MCF 10A (cell line): ENCODE results near the gene PDE6H. TPM values are rescaled to one million over a fixed set of nuclear protein-coding genes. Genes with fewer than 3 reads are reported as not detected.

Source experiments
- BruUV-seq: library from RNA; stranded (reverse); fragments of 400-500 nt; replicated peaks from 2 replicates; lab custom pipeline; 2021; lab: Mats Ljungman, UMichigan
- CTCF ChIA-PET: fragments of 300-600 bp; sonication (Branson Sonifier 250); formaldehyde crosslinking; extraction: SDS; loops from one replicate; lab custom pipeline; 2021; ENCODE audit warnings: antibody characterized with exemption, inconsistent platforms; lab: Yijun Ruan, JAX
- POLR2A ChIA-PET: fragments of 300-600, 350-650 bp; sonication (Branson Sonifier 250); formaldehyde crosslinking; extraction: SDS; loops from one replicate; lab custom pipeline; 2020; ENCODE audit warnings: antibody characterized with exemption, inconsistent platforms; lab: Yijun Ruan, JAX
- DNase-seq: peaks from one replicate; pipeline ENCODE4 v3.0.0-alpha.2; 2018; ENCODE audit not compliant: unreplicated experiment
- H3K27ac Mint-ChIP-seq: one replicate; pipeline ENCODE4 v1.8.0; 2022; ENCODE audit warnings: mild to moderate bottlenecking, low read depth, mixed read lengths; ENCODE audit not compliant: unreplicated experiment
- H3K27me3 Mint-ChIP-seq: one replicate; pipeline ENCODE4 v1.8.0; 2022; ENCODE audit warnings: mixed read lengths; ENCODE audit not compliant: insufficient read depth, unreplicated experiment
- H3K36me3 Mint-ChIP-seq: one replicate; pipeline ENCODE4 v1.8.0; 2022; ENCODE audit warnings: mild to moderate bottlenecking, moderate library complexity, mixed read lengths; ENCODE audit not compliant: insufficient read depth, unreplicated experiment
- H3K4me1 Mint-ChIP-seq: one replicate; pipeline ENCODE4 v1.8.0; 2022; ENCODE audit warnings: mixed read lengths; ENCODE audit not compliant: insufficient read depth, unreplicated experiment
- H3K4me3 Mint-ChIP-seq: one replicate; pipeline ENCODE4 v1.8.0; 2022; ENCODE audit warnings: mild to moderate bottlenecking, moderate library complexity, mixed read lengths; ENCODE audit not compliant: unreplicated experiment
- H3K9me3 Mint-ChIP-seq: one replicate; pipeline ENCODE4 v1.8.0; 2022; ENCODE audit warnings: mixed read lengths; ENCODE audit not compliant: unreplicated experiment
- CTCF ChIP-seq: fragments of 200-600 bp; IDR thresholded peaks from one replicate; pipeline ENCODE4 v1.8.0; 2022; ENCODE audit warnings: antibody characterized with exemption, mild to moderate bottlenecking; ENCODE audit not compliant: unreplicated experiment
- intact Hi-C: fragments of 100-400 bp; cut with micrococcal nuclease; formaldehyde crosslinking; loops from 2 replicates; pipeline ENCODE4 v1.14.1; 2022
- total RNA-seq: library from RNA; stranded (reverse); gene quantifications from 2 replicates; pipeline ENCODE4 v1.2.3, GENCODE V29; 2022

The PDE6H gene
- total RNA-seq, 1 experiment from 2014 or later = not detected

- no peaks in the 10 kb centered on the region for H3K9me3 Mint-ChIP-seq
- DNase-seq = no peak
- POLR2A ChIA-PET = no interaction called here
- H3K27me3 Mint-ChIP-seq = no peaks in the 10 kb centered on the region
- intact Hi-C loops = no loop called here
- no peak for TF ChIP-seq CTCF
- no peak overlapping the region for H3K27ac Mint-ChIP-seq
- BruUV-seq = no TSS peak
- H3K36me3 Mint-ChIP-seq = peaks cover 14% of the 10 kb centered on the region
- no peaks in the 10 kb centered on the region for H3K4me1 Mint-ChIP-seq
- H3K4me3 Mint-ChIP-seq = no peak overlapping the region
- CTCF ChIA-PET = interaction anchor here (1.5 kb wide), 1 partner anchor 10 kb away, joined by 5 read pairs; no protein-coding TSS in a partner anchor
These were observed 35.2 kb upstream of the PDE6H start for GRCh38 chr12:14937689-14938088.

- Mint-ChIP-seq H3K9me3 (no peaks in the 10 kb centered on the region), H3K36me3 (peaks cover 16% of the 10 kb centered on the region), H3K4me1 (no peaks in the 10 kb centered on the region), H3K4me3 (no peak within 1 kb of the TSS), H3K27me3 (no peaks in the 10 kb centered on the region), H3K27ac (no peak within 1 kb of the TSS)
- no peak for TF ChIP-seq CTCF
- ChIA-PET POLR2A (interaction anchor here (0.5 to 0.8 kb wide), 2 partner anchors 18 to 566 kb away, joined by 3 read pairs; no protein-coding TSS in a partner anchor), CTCF (interaction anchor here (0.7 to 1.5 kb wide), 2 partner anchors 11 to 34 kb away, joined by 3 to 5 read pairs; no protein-coding TSS in a partner anchor)
- DNase-seq = no peak
- intact Hi-C loops = no loop called here
- no TSS peak for BruUV-seq
These were observed 34.5 kb upstream of the PDE6H start, which contains the start of gene ERP27 for GRCh38 chr12:14938301-14938700. Gene ERP27, minus strand, starts transcription at chr12:14938537. Its CDS starts 29 bp downstream, at chr12:14938508.

DNA sequence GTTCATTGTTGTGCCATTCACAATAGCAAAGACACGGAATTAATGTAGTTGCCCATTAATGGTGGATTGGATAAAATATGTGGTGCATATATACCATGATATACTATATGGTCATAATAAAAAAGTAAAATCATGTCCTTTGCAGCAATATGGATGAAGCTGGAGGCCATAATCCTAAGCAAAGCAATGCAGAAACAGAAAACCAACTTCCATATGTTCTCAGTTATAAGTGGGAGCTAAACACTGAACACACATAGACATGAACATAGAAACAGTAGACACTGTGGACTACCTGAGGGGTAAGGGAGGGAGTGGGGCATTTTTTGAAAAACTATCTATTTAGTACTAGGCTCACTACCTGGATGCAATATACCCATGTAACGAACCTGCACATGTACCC, 31.5 kb upstream of the PDE6H start:
- Mint-ChIP-seq H3K4me3 (no peak overlapping the region), H3K27ac (no peak overlapping the region)
- no peak for TF ChIP-seq CTCF

GRCh38 chr12:14942196-14942931, 30.5 kb upstream of the PDE6H start:
- no peak for TF ChIP-seq CTCF
- ChIA-PET CTCF (interaction anchor here (0.7 kb wide), 1 partner anchor 53 kb away, joined by 3 read pairs; no protein-coding TSS in a partner anchor), POLR2A (no interaction called here)
- H3K4me3 Mint-ChIP-seq = no peak overlapping the region
- peaks cover 24% of the 10 kb centered on the region for H3K36me3 Mint-ChIP-seq
- DNase-seq = no peak
- H3K9me3 Mint-ChIP-seq = no peaks in the 10 kb centered on the region
- BruUV-seq = no TSS peak
- intact Hi-C loops = no loop called here
- H3K27ac Mint-ChIP-seq = peak overlapping the region; percentile 5
- peaks cover 11% of the 10 kb centered on the region for H3K4me1 Mint-ChIP-seq
- H3K27me3 Mint-ChIP-seq = no peaks in the 10 kb centered on the region

More for the DNA sequence above, 31.5 kb upstream of the PDE6H start:
- peaks cover 21% of the 10 kb centered on the region for H3K36me3 Mint-ChIP-seq
- no peaks in the 10 kb centered on the region for H3K9me3 Mint-ChIP-seq
- intact Hi-C loops = no loop called here
- POLR2A ChIA-PET = no interaction called here
- BruUV-seq = no TSS peak
- no peak for DNase-seq
- H3K4me1 Mint-ChIP-seq = peaks cover 6% of the 10 kb centered on the region
- CTCF ChIA-PET = no interaction called here
- H3K27me3 Mint-ChIP-seq = no peaks in the 10 kb centered on the region
